ENCODE results near the gene TPSD1.

Gene TPSD1

GRCh38 chr16:1277151-1277598, 21.3 kb downstream of the TPSD1 start:
- no peak overlapping the region for H3K4me3 ChIP-seq (ENCODE audit: low read depth in 1 of 2, low read length in 2 of 2)
- no peak overlapping the region for H3K9ac ChIP-seq (ENCODE audit: low read depth, low read length)
- DNase-seq: no peak
- no peaks in the 10 kb centered on the region for H3K79me2 ChIP-seq (ENCODE audit: insufficient read depth, low read length)
- H3K27ac ChIP-seq (ENCODE audit: low read length): no peak overlapping the region
- TF ChIP-seq, protein P1, sequence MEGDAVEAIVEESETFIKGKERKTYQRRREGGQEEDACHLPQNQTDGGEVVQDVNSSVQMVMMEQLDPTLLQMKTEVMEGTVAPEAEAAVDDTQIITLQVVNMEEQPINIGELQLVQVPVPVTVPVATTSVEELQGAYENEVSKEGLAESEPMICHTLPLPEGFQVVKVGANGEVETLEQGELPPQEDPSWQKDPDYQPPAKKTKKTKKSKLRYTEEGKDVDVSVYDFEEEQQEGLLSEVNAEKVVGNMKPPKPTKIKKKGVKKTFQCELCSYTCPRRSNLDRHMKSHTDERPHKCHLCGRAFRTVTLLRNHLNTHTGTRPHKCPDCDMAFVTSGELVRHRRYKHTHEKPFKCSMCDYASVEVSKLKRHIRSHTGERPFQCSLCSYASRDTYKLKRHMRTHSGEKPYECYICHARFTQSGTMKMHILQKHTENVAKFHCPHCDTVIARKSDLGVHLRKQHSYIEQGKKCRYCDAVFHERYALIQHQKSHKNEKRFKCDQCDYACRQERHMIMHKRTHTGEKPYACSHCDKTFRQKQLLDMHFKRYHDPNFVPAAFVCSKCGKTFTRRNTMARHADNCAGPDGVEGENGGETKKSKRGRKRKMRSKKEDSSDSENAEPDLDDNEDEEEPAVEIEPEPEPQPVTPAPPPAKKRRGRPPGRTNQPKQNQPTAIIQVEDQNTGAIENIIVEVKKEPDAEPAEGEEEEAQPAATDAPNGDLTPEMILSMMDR (IDR thresholded peaks at IDR 0.05; ENCODE audit: borderline replicate concordance, extremely low read depth, low read length, poor library complexity, severe bottlenecking): no peak
- no peak for TF ChIP-seq EZH2 (IDR thresholded peaks at IDR 0.05; ENCODE audit: borderline replicate concordance, low read depth, low read length, severe bottlenecking)
- no peak overlapping the region for H3K4me2 ChIP-seq (ENCODE audit: insufficient read depth, low read length)
- no peaks in the 10 kb centered on the region for H3K9me3 ChIP-seq (ENCODE audit: insufficient read depth, low read length, severe bottlenecking)
- H4K20me1 ChIP-seq (ENCODE audit: insufficient read depth, low read length): no peaks in the 10 kb centered on the region; the same call in 1 of the 2 replicates
- H3K4me1 ChIP-seq (ENCODE audit: insufficient read depth, low read length): no peaks in the 10 kb centered on the region
- no peaks in the 10 kb centered on the region for H3K27me3 ChIP-seq (ENCODE audit: insufficient read depth, low read length, poor library complexity)
- no peak overlapping the region for H2AFZ ChIP-seq (ENCODE audit: low read depth, low read length)
- ATAC-seq (ENCODE audit: insufficient read depth, low read depth): no peak
- H3K36me3 ChIP-seq (ENCODE audit: insufficient read depth, low read length): no peaks in the 10 kb centered on the region

DNA sequence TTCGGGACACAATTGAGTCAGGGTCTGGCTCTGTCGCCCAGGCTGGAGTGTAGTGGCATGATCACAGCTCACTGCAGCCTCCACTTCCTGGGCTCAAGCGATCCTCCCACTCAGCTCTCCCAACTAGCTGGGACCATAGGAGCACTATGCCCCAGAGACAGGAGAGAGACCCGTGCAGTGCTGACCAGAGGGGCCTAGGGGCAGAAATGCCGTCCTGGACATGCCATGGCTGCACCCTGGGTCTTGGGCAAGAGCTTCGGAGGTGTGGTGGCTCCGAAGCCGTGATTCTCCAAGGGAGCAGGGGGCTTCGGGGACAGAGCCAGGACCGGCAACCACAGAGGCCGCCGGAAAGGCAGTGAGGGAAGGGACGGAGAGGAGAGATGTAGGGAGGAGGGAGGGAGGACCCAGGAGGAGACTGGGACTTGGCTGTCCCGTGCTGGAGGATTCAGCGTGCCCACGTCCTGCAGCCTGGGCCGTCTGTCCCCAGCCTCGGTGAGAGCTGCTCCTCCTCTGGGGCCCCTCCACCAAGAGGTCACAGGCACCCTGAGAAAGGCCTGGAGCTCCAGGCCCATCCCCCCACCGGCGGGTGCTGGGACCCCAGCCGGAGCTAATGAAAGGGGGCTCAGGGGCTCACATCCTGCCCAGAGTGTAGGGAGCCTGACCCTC, 21.9 kb downstream of the TPSD1 start:
- H3K27me3 ChIP-seq (ENCODE audit: insufficient read depth, low read length, poor library complexity): no peaks in the 10 kb centered on the region
- H3K4me3 ChIP-seq (ENCODE audit: low read depth in 1 of 2, low read length in 2 of 2): no peak overlapping the region
- no peak for ATAC-seq (ENCODE audit: insufficient read depth, low read depth)
- TF ChIP-seq EZH2 (IDR thresholded peaks at IDR 0.05; ENCODE audit: borderline replicate concordance, low read depth, low read length, severe bottlenecking): no peak
- TF ChIP-seq, protein P1 (IDR thresholded peaks at IDR 0.05; ENCODE audit: borderline replicate concordance, extremely low read depth, low read length, poor library complexity, severe bottlenecking): no peak
- H3K9ac ChIP-seq (ENCODE audit: low read depth, low read length): no peak overlapping the region
- H3K79me2 ChIP-seq (ENCODE audit: insufficient read depth, low read length): no peaks in the 10 kb centered on the region
- DNase-seq: no peak
- H3K27ac ChIP-seq (ENCODE audit: low read length): no peak overlapping the region
- no peaks in the 10 kb centered on the region for H4K20me1 ChIP-seq (ENCODE audit: insufficient read depth, low read length)
- no peak overlapping the region for H3K4me2 ChIP-seq (ENCODE audit: insufficient read depth, low read length)
- no peaks in the 10 kb centered on the region for H3K36me3 ChIP-seq (ENCODE audit: insufficient read depth, low read length)
- H3K9me3 ChIP-seq (ENCODE audit: insufficient read depth, low read length, severe bottlenecking): no peaks in the 10 kb centered on the region
- no peak overlapping the region for H2AFZ ChIP-seq (ENCODE audit: low read depth, low read length)
- H3K4me1 ChIP-seq (ENCODE audit: insufficient read depth, low read length): no peaks in the 10 kb centered on the region

DNA sequence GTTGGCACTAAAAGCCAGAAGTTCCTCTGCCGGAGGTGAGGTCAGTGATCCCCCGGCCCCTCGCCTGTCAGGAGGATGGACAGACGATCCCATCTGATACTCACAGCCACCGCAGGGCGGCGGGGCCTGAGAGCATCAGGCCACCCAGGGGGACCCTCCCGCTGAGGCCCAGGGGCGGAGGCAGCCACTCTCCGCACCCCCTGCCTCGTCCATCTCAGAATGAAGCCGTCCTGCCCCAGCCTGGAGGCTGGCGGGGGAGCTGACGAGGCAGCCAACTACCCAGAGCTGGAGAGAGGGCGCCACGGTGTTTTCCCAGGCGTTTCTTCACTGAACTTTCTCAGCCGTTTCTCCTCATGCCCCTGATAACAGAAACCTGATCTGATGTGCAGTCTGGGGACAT, 22.6 kb downstream of the TPSD1 start:
- no peaks in the 10 kb centered on the region for H3K27me3 ChIP-seq (ENCODE audit: insufficient read depth, low read length, poor library complexity)
- no peaks in the 10 kb centered on the region for H3K79me2 ChIP-seq (ENCODE audit: insufficient read depth, low read length)
- H3K4me2 ChIP-seq (ENCODE audit: insufficient read depth, low read length): no peak overlapping the region
- no peaks in the 10 kb centered on the region for H3K4me1 ChIP-seq (ENCODE audit: insufficient read depth, low read length)
- DNase-seq: no peak
- H2AFZ ChIP-seq (ENCODE audit: low read depth, low read length): no peak overlapping the region
- H3K27ac ChIP-seq (ENCODE audit: low read length): no peak overlapping the region
- no peak overlapping the region for H3K4me3 ChIP-seq (ENCODE audit: low read depth in 1 of 2, low read length in 2 of 2)
- no peak overlapping the region for H3K9ac ChIP-seq (ENCODE audit: low read depth, low read length)
- H3K9me3 ChIP-seq (ENCODE audit: insufficient read depth, low read length, severe bottlenecking): no peaks in the 10 kb centered on the region
- no peak for ATAC-seq (ENCODE audit: insufficient read depth, low read depth)
- H3K36me3 ChIP-seq (ENCODE audit: insufficient read depth, low read length): no peaks in the 10 kb centered on the region
- no peaks in the 10 kb centered on the region for H4K20me1 ChIP-seq (ENCODE audit: insufficient read depth, low read length)
- TF ChIP-seq EZH2 (IDR thresholded peaks at IDR 0.05; ENCODE audit: borderline replicate concordance, low read depth, low read length, severe bottlenecking): no peak
- TF ChIP-seq, protein P1 (IDR thresholded peaks at IDR 0.05; ENCODE audit: borderline replicate concordance, extremely low read depth, low read length, poor library complexity, severe bottlenecking): no peak
